Placental epithelial cell (primary cell): ENCODE data around the gene HYAL2. TPM values are rescaled to one million over a fixed set of nuclear protein-coding genes. Genes with fewer than 3 reads are reported as not detected.

ENCODE experiments used
- total RNA-seq: library from RNA; depleted of rRNA; stranded (reverse); fragments of >200 nt; gene quantifications from 2 replicates; pipeline ENCODE4 v1.2.3, GENCODE V29; 2012

The HYAL2 gene
- total RNA-seq, 1 donor = 89.9 TPM

Other genes starting within 250 kb of the HYAL2 start
- 166 and 212 TPM in 2 replicates for gene RBM5, start 233.8 kb downstream of the HYAL2 start, total RNA-seq
- gene SEMA3F, start 167.4 kb downstream of the HYAL2 start, total RNA-seq = 10.4 and 13.7 TPM in 2 replicates
- gene GNAT1, start 131.1 kb downstream of the HYAL2 start, total RNA-seq = not detected in 2 replicates
- not detected in 2 replicates for gene SLC38A3, start 117.5 kb downstream of the HYAL2 start, total RNA-seq
- 188 and 261 TPM in 2 replicates for gene GNAI2, start 86.5 kb downstream of the HYAL2 start, total RNA-seq
- 11.8 and 14.9 TPM in 2 replicates for gene SEMA3B, start 53.6 kb downstream of the HYAL2 start, total RNA-seq
- gene LSMEM2, start 43.7 kb downstream of the HYAL2 start, total RNA-seq = not detected in 2 replicates
- gene IFRD2, start 30.3 kb downstream of the HYAL2 start, total RNA-seq = 40.0 and 71.8 TPM in 2 replicates
- 5.9 and 12.1 TPM in 2 replicates for gene HYAL3, start 23.3 kb downstream of the HYAL2 start, total RNA-seq
- 13.7 and 16.9 TPM in 2 replicates for gene NAA80, start 23.3 kb downstream of the HYAL2 start, total RNA-seq
- 2.4 and 4.2 TPM in 2 replicates for gene HYAL1, start 19.2 kb downstream of the HYAL2 start, total RNA-seq
- 16.9 and 29.1 TPM in 2 replicates for gene TUSC2, start 5.5 kb upstream of the HYAL2 start, total RNA-seq
- 13.9 and 22.4 TPM in 2 replicates for gene RASSF1, start 18.1 kb upstream of the HYAL2 start, total RNA-seq
- gene ZMYND10, start 23.0 kb upstream of the HYAL2 start, total RNA-seq = 0.33 and 1.6 TPM in 2 replicates
- gene NPRL2, start 28.0 kb upstream of the HYAL2 start, total RNA-seq = 29.1 and 38.5 TPM in 2 replicates
- 31.0 and 32.9 TPM in 2 replicates for gene CYB561D2, start 28.1 kb upstream of the HYAL2 start, total RNA-seq
- gene TMEM115, start 36.8 kb upstream of the HYAL2 start, total RNA-seq = 66.7 and 76.6 TPM in 2 replicates
- gene CACNA2D2, start 180.9 kb upstream of the HYAL2 start, total RNA-seq = 0.39 TPM in 1 of 2 replicates, not detected in the other
- gene C3orf18, start 245.0 kb upstream of the HYAL2 start, total RNA-seq = 4.3 and 7.4 TPM in 2 replicates
- 13.0 and 16.1 TPM in 2 replicates for gene HEMK1, start 246.8 kb upstream of the HYAL2 start, total RNA-seq